HG03108 (cell line): ENCODE data around the gene HP.
"Not testable (repeated sequence)": the region's sequence is repeated elsewhere in the genome, so short reads cannot be mapped to it uniquely, and the experiment has no call there.

Experiments used
- ATAC-seq: cut with Tn5 transposase; IDR thresholded peaks from one replicate; pipeline ENCODE4 v1.9.1; 2021; ENCODE audit warnings: moderate library complexity; ENCODE audit not compliant: unreplicated experiment

HP gene

GRCh38 chr16:72054254-72054847 is at the start of gene HP:
Gene HP (plus strand): TSS chr16:72054505. CDS start chr16:72054653, 148 bp downstream.
- not testable (repeated sequence) for ATAC-seq

DNA sequence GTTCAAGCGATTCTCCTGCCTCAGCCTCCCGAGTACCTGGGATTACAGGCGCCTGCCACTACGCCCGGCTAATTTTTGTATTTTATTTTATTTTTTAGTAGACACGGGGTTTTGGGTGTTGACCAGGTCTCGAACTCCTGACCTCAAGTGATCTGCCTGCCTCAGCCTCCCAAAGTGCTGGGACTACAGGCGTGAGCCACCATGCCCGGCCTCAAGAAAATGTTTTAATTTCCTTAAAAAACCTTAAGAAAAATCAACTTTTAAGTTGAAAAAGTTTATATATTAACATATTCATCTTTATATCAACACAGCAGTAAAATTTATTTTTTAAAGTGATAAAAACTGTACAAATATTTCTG is 46.3 kb upstream of the HP start:
- not testable (repeated sequence) for ATAC-seq

DNA sequence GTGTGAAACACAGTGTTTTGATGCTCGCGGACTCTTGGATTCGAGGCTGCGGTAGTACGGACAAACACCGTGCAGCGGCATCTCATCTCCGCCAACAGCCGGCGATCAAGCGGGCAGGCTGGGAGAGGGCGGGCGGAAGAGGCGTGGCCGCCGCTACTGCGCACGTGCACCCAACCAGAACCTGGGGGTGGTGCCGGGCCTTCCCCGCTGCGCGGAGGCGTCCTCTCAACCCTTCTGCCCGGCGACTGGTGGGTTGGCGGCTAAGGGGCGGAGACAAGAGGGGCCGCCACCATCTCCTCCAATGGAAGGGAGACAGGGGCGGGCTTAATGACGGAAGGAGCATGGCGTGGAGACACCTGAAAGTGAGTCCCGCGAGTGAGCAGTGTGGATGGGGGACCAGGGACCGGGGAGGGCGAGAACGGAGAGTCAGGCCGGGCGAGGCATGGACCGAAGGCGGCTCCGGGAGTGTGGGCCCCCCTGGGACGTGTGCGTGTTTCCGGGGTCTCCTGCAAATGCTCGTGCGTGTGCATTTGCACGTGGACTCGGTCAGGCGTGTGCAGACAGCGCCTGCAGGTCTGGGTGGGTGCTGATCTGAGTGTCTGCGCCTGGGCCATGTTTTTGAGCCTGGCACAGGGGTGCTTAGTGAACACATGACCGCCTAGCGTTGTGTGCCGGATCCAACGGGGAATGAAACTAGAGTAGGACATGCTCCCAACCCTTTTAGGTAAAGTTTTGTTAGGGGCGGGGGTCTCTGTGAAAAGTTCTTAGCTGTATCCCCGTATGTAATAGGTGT is 45.7 kb upstream of the HP start, which contains the start of gene DHODH:
TSS of gene DHODH (plus strand) at position 321 of the 793 bp plus-strand sequence. CDS start at position 342, 21 bp downstream.
- peak; percentile 99 for ATAC-seq

- no peak for ATAC-seq
These were observed 44.5 kb upstream of the HP start for GRCh38 chr16:72009779-72010178.

- ATAC-seq = no peak
These were observed 41.7 kb upstream of the HP start for GRCh38 chr16:72012607-72013006.

GRCh38 chr16:72013389-72013788 is 40.9 kb upstream of the HP start:
- no peak for ATAC-seq

DNA sequence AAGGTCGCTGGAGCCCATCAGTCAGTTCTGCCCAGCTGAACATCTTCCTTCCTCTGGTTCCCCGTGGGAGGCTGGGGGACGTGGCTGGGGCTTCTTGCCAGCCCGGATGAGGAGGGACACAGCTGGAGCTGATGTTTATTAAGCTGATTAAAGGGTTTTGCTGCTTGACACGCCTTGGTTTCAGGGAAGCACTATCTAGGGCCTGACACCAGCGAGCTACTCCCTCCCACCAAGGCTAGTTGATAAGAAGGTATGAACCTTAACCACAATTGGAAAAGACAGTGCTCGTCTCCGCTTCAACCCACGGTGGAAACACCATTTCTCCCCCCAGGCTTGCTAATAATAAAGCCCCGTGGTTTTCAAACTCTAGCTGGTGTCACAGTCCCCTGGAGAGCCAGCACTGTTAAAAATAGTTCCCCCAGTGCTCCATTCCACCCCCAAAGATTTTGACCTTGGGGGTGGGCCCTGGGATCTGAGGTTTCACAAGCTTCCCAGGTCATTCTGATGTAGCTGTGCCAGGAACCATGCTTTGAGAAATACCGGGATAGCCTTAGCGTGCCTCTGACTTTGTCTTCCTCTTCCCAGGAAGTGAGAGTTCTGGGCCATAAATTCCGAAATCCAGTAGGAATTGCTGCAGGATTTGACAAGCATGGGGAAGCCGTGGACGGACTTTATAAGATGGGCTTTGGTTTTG is 40.3 kb upstream of the HP start:
- no peak for ATAC-seq

- ATAC-seq = no peak
These were observed 39.6 kb upstream of the HP start for GRCh38 chr16:72014675-72015074.

GRCh38 chr16:72015124-72015523 is 39.2 kb upstream of the HP start:
- ATAC-seq = no peak

DNA sequence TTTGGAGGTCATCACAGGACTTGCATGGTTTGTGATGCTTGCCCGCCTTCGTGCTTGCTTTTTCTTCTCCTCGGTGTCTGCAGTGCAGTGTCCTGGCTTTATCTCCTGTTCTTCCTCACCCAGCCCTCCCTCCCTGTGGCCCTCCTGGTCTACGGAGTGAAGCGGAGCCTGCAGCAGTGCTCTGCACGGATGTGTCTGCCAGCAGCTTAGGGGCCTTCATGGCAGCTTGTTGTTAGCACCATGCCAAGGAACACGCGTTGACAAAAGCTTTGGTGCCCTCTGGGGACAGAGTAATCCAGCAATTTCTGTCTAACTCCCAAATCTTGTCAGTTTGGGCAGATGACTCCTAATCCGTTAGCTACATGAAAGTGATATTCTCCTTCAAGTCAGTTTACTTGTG is 35.8 kb upstream of the HP start:
- no peak for ATAC-seq

DNA sequence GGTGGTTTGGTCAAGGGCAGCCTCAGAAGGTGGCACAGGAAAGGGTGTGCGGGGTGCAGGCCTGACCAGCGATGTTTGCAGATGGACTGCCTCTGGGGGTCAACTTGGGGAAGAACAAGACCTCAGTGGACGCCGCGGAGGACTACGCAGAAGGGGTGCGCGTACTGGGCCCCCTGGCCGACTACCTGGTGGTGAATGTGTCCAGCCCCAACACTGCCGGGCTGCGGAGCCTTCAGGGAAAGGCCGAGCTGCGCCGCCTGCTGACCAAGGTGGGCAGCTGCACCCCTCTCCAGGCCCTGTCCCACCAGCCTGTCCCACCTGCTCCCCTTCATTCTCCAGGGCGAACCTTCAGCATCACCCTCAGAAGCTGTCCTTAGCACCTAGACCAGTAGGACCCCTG is 33.3 kb upstream of the HP start:
- no peak for ATAC-seq

GRCh38 chr16:72022127-72022526 is 32.2 kb upstream of the HP start:
- no peak for ATAC-seq

DNA sequence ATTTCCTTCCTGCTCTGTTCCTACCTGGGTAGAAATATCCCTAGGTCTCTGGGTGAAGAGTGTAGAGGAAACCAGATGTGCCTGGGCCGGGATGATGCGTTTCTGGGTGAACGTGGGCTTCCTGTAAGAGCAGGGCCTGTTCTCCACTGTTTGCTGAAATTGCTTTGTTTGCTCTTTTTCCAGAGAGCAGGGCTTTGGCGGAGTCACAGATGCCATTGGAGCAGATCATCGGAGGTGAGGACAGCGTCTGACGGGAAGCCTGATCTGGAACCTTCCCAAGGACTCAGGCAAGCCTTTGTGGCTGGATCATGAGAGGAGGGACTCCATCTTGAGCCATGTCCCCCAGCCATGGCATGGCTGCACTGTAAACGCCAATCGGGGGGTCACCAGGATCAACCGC is 30.3 kb upstream of the HP start:
- no peak for ATAC-seq

DNA sequence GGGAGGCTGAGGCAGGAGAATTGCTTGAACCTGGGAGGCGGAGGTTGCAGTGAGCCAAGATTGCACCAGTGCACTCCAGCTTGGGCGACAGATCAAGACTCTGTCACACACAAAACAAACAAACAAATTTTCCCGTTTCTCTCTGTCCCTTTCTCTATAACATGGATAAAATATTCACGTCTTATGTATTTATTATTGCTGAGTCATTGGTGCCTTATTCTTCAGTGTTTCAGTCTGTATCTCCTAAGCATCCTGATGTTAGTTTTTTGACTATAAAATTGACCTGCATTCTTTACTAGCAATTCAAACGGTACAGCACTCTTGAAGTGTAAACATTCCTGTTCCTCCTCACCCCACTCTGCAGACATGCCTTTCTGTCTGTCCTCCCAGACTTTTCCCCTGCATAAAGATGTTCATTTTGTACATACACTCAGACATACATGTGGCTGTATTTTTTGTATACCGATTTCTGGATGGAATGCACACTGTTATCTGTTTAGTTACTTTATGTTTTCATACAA is 29.4 kb upstream of the HP start:
- ATAC-seq = no peak

GRCh38 chr16:72025404-72026114 is 28.7 kb upstream of the HP start:
- no peak for ATAC-seq

DNA sequence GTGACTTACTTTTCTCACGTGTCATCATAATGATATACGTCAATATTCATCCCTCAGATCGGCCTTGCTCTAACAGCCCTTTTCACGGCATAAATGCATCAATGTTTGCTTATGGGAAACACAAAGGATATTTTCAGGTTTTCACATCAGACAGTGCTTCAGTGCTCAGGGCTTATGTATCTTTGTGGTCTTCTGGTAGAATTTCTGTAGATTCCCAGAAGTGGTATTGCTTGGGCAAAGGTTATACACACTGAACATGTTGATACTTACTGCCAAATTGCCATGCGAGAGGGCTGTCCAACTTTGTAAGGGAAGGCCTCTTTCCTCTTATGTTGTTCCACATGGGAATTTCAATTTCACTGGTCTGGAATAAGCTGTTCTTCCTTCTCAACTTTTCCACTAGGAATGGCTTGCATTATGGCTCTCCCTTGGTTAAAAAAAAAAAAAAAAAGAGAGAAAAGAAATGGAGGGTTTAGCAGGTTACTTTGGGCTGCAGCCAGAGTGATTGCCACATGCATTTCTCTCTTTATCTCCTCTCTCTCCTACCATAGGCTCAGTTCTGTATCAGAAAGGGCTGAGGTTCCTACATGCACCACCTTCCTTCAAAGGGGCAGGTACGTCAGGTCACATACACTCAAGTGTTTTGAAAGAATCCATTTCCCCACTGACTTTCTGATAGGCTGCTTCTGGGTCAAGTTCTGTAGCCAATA is 26.5 kb upstream of the HP start:
- ATAC-seq = no peak

DNA sequence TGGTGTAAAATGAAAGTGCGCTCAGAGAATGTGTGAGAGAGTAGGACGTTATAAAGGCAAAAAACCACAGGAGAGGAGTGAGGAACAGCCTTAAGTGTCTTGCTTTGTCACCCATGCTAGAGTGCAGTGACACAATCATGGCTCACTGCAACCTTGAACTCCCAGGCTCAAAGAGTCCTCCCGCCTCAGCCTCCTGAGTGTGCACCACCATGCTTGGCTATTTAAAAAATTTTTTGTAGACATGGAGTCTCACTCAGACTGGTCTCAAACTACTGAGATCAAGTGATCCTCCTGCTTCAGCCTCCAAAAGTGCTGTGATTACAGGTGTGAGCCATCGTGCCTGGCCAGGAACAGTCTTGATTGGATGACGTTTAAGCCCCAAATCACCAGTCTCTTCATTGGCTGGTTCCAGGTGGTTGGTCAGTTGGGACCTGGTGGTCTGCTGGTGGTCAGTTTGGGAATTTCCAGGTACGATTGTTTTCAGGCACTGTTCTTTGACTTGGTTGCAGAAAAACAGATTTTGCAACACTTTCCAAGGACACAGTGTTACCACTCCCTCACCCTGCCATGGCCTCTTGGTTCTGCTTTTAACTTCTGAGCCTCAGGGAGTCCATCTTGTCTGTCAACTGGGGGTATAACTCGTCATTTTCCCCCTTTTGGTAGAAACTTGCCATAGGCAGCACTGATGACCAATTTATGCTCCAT is 24.6 kb upstream of the HP start:
- no peak for ATAC-seq

DNA sequence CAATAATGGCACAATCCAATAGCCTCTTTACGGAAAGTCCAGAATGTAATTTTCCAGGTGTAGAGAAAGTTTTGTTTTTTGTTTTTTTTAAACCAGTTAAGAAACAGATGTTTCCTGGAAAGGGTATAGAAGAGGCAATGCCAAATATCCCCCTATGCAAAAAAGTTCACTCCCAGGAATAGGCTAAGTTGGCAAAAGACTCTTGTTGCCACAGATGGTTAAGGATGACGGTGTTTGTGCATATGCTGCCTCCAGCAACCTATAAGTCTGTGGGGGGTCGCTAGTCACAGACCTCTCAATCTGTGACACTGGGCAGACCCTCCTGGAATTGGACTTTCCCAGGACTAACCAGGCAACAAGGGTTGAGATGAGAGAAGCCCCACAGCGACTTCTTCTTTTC is 20.9 kb upstream of the HP start:
- ATAC-seq = no peak

DNA sequence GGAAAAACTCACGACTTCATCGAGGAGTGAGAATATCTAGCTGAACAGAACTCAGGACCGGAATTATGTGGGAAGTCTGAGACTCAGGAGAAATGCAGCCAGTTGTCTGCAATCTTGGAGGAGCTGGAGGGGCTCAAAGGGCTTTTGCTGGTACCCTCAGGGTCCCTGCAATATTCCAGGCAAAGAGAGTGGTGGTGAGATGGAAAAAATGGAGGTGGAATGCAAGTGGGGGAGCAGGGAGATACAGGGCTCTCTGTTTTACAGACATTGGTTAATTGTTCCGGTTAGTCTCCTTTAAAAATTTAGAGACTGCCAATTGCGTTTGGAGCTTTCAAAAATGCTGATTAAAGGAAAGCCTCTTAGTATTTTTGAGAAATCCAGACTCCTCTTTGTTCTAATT is 18.2 kb upstream of the HP start:
- no peak for ATAC-seq

GRCh38 chr16:72042157-72042660 is 12.1 kb upstream of the HP start:
- no peak for ATAC-seq
